Measurements from ENCODE around the gene DMRT2.

GRCh38 chr9:1057910-1058309 lies 7.8 kb downstream of the DMRT2 start:
- TF ChIP-seq, protein P1, sequence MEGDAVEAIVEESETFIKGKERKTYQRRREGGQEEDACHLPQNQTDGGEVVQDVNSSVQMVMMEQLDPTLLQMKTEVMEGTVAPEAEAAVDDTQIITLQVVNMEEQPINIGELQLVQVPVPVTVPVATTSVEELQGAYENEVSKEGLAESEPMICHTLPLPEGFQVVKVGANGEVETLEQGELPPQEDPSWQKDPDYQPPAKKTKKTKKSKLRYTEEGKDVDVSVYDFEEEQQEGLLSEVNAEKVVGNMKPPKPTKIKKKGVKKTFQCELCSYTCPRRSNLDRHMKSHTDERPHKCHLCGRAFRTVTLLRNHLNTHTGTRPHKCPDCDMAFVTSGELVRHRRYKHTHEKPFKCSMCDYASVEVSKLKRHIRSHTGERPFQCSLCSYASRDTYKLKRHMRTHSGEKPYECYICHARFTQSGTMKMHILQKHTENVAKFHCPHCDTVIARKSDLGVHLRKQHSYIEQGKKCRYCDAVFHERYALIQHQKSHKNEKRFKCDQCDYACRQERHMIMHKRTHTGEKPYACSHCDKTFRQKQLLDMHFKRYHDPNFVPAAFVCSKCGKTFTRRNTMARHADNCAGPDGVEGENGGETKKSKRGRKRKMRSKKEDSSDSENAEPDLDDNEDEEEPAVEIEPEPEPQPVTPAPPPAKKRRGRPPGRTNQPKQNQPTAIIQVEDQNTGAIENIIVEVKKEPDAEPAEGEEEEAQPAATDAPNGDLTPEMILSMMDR (conservative IDR thresholded peaks at IDR 0.05), result no peak
- TF ChIP-seq ZFX (IDR thresholded peaks at IDR 0.05), result no peak
